Measurements from ENCODE around the gene VPS37D.

GRCh38 chr7:73715648-73716317, 48.2 kb downstream of the VPS37D start:
- TF ChIP-seq CTCF (conservative IDR thresholded peaks at IDR 0.05) (no peak), ZFX (IDR thresholded peaks at IDR 0.05) (no peak)
